Fibroblast of skin of left biceps (primary cell): ENCODE measurements around the gene RAPGEF6.
A peak's percentile ranks its signal among the peaks of the same experiment; 100 is the strongest.
"Not testable (repeated sequence)": the region's sequence is repeated elsewhere in the genome, so short reads cannot be mapped to it uniquely, and the experiment has no call there.

Experiments used
- DNase-seq, 2 experiments: peaks; one replicate each; pipeline ENCODE4 v3.0.0-alpha.2; 2013; ENCODE audit warnings: low read depth in 2 of 2

RAPGEF6 gene

DNA sequence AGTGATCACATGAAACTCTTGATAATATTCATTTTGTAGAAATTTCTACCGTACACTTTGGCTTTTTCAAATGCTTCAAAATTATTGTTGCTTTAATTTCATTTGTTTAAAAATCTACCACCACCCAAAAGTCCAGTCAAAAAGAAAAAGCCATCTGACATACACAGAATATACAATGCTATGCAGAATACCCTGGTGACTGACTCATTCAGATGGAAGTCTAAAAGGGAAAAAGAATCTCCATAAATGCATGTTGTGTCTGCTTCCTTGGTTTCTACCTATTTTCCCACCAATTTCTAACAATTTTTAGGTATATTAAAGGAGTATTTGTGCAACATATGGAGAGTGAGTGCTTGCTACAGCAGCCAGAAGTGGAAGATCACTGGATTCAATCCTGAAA lies 9.3 kb upstream of the RAPGEF6 start:
- no peak for DNase-seq

DNA sequence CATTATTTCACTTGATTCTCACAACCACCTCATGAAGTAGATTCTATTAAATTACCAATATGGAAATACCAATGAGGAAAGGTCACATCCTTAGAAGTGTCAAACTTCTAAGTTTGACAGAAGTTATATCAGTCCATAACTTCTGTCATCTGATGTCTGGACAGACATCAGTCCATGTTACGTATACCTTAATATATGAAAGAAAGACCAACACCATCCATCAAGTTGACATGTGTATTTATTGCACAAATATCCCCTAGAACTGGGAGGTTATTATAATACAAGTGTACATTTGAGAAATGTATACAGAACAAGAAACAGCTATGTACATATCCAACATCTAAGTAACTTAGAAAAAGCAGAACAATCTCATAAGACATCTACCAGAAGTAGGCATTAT lies 6.5 kb upstream of the RAPGEF6 start:
- no peak for DNase-seq

DNA sequence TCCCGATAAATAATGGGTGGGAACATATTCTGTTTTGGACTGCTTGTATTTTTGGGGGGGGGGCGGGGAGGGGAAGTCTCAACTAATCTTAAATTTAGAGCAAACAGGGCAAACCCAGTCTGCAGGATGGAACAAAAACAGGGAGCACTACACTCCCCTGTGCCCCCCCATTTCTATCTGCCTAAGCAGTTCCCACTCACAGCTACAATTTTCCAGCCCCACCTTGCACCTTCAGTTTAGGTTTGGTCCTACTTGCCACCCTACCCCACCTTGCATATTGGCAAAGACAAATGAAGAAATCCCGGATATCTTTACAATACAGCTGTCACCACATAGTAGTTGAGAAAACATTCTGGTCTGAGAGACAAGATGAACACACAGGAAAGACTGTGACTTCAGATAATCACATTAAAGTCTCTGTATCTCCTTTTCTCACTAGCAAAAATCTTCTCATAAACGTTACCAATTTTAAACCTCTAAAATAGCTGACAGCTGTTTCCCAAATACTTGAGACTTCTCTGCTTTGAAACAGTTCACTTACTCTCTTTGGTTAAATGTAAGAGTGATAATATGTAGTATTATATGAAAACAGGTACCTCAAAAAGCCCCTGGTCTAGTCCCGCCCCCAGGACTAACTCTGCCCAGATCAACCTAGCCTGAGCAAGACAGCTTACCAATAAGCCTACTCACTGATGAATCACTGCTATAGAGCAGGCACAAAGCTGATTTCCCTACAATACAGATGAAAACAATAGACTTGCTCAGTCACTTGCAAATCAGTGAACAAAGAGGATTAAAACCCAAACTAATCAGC lies 5.2 kb upstream of the RAPGEF6 start:
- no peak for DNase-seq

GRCh38 chr5:131639148-131639547 lies 4.1 kb upstream of the RAPGEF6 start:
- no peak for DNase-seq

- no peak for DNase-seq
Observed at GRCh38 chr5:131637694-131638093, 2.7 kb upstream of the RAPGEF6 start.

GRCh38 chr5:131635684-131636572 lies 899 bp upstream of the RAPGEF6 start:
- DNase-seq, result peak in 1 of 2 experiments; percentile 42

DNA sequence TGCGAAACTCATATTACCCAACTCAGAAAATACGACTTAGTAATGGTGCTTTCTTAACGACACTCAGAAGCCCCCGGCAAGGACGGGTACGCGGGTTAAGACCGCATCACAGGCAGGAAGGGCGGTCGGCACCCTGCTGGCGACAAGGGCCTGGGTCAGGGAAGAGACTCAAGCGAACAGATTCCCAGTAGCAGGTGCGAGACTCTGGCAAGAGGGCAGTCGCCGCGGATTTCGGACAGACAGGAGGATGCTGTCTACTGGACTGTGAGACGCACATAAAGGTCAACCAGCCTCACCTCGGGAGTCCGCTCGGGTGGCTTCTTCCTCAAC lies 398 bp downstream of the RAPGEF6 start:
- no peak for DNase-seq

- no peak for DNase-seq
Observed at GRCh38 chr5:131634238-131634637, 791 bp downstream of the RAPGEF6 start.

DNA sequence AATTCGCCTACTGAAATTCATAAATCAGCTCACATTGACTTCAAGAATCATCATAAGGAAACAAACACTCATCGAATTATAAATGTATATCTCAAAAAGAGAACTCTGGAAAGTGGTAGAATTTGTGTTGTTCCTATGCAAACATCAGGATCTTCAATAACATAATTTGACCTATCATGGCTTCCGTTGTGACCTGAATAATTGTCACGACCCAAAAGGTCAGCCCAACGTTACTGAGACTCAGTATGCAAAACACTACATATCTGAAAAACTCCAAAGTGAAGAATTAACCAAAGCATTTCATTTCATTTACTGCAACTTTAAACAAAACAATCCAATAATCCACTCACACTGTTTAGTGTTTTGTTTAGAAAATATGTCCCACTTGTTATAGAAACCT lies 1.2 kb downstream of the RAPGEF6 start:
- DNase-seq, result no peak

GRCh38 chr5:131630963-131631350 lies 4.1 kb downstream of the RAPGEF6 start:
- DNase-seq, result no peak

DNA sequence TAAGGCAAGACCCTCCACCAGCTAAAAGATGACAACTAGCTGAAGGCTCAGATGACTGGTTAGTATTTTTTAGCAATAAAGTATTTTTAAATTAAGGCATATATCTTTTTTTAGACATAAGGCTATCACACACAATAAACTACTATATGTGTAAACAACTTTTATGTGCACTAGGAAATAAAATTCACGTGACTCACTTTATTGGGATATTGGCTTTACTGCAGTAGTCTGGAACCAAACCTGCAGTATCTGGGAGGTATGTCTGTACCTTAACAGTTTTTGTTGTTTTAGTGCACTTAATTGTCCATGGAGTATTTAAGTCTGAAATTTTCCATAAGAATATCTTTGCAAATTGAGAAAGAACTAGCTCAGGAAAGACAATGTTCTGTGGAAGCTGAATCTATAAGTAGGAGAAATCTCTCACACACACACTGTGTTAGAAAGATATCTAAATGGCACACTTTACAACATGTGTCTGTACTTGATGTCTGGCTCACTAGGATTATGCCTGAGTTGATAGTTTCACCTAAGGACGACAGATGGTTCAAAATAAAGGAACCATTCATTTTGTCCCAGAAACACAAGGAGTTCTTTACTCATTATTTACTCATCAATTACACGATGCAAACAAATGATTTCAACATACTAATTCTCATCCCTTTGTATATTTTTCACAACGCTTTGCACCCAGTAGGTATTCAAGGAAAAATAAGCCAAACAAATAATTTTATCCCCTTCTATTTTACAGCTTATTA lies 4.6 kb downstream of the RAPGEF6 start:
- DNase-seq, result no peak

GRCh38 chr5:131628990-131629389 lies 6.0 kb downstream of the RAPGEF6 start:
- DNase-seq, result no peak

GRCh38 chr5:131627207-131627865 lies 7.7 kb downstream of the RAPGEF6 start:
- DNase-seq, result no peak

DNA sequence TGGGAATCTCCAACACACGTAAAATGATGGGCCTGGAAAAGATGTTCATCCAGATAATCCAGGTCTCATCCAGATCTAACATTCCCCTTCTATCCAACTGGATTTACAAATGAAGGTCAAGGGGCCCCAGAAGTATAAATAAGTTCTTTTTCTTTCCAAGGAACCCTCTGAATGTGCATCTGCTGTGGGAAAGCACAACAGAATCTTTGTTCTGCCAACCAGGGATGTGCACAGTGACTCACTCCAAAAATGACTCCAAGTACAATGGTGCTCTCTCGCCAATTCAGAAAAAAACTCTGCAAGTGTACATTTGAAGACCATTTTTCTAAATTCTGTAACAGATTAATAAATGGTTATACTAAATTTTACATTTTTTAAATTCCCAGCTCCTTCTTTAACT lies 12.4 kb downstream of the RAPGEF6 start:
- no peak for DNase-seq

- not testable (repeated sequence) for DNase-seq
Observed at GRCh38 chr5:131621164-131621563, 13.9 kb downstream of the RAPGEF6 start.

DNA sequence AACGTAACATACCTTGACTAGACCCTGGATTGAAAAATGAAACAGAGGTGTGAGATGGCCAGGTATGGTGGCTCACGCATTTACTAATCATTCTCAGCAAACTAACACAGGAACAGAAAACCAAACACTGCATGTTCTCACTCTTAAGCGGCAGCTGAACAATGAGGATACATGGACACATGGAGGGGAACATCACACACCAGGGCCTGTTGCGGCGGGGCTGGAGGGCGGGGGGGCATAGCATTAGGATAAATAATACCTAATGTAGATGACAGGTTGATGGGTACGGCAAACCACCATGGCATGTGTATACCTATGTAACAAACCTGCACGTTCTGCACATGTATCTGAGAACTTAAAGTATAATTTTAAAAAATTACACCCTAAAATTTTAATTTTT lies 15.9 kb downstream of the RAPGEF6 start:
- no peak for DNase-seq

DNA sequence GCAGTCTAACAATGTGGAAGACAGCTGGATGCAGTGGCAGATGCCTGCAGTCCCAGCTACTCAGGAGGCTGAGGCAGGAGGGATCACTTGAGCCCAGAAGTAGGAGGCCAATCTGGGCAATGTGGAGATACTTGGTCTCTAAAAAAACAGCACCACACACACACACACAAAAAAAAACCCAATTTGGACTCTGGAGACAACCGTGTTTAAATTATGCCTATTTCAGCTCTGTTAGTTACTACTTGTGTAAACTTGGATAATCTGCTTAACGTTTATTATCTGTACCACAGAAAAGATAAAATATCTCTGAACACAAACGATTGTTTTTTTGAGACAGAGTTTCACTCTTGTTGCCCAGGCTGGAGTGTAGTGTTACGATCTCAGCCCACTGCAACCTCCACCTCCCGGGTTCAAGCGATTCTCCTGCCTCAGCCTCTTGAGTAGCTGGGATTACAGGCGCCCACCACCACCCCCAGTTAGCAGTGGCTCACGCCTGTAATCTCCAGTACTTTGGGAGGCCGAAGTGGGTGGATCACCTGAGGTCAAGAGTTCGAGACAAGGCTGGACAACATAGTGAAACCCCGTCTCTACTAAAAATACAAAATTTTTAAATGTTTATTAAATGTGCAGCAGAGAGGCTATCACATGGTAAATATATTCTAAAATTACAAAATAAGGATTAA lies 17.7 kb downstream of the RAPGEF6 start:
- DNase-seq, result no peak

DNA sequence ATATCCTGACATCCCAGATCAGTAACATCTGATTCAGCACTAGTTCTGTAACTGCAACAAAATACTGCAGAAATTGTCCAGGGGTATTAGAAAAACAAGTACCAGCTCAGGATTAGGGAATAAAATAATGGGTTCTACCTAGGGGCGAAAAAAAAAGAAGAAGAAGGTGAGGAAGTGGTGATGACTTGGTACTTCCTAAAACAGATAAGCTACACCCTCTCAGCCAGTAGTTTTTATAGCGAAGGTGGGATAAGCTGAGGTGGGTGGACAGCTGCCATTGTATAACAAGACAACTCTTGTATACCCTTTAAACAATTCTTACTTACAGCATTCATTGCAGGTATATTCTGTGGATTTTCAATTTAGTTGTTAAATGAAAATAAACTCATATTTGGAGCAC lies 19.1 kb downstream of the RAPGEF6 start:
- no peak for DNase-seq

DNA sequence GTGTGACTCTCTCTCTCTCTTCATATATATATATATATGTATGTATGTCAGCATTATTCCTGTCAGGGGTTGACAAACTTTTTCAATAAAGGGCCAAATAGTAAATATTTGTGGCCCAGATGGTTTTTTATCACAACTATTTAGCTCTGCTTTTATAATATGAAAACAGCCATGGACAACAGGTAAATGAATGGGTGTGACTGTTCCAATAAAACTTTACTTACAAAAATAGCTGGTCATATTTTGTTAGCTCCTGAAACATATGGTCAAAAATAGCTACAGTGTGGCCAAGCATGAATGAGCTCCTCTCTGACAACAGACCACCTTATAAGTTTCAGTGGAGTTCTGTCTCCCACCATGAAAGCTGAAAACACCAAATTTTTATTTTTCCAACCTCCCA lies 21.6 kb downstream of the RAPGEF6 start:
- DNase-seq, result no peak

DNA sequence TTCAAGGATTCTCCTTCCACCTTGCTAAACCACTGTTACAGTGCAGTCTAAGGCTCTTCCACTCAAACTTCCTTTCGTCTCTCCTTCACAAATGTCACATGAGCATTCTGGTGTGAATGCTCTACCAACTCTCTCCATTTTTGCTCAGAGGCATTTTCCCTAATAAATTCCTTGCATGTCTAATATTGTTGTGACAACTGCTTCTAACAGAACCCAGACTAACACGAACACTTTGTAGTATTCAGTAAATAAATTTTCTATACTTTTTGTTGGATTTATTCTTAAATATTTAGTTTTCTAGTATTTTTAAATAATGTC lies 24.0 kb downstream of the RAPGEF6 start:
- no peak for DNase-seq
